Thymus (tissue), 11 donors: ENCODE measurements around the gene IRX3. TPM values are rescaled to one million over a fixed set of nuclear protein-coding genes. Genes with fewer than 3 reads are reported as not detected.

ENCODE experiments used
- DNase-seq, 9 donors: peaks; one replicate each; pipeline ENCODE4 v3.0.0-alpha.2; 2013; ENCODE audit warnings: low spot score in 9 of 9, low read depth in 6 of 9, missing footprints in 1 of 9
- H3K27ac ChIP-seq, 2 donors: one replicate each; pipeline ENCODE4 v1.5.1; 2013; ENCODE audit warnings: control low read depth in 1 of 2, low read depth in 1 of 2, low read length in 1 of 2, mild to moderate bottlenecking in 1 of 2, moderate library complexity in 1 of 2
- H3K27me3 ChIP-seq, 2 donors: one replicate each; pipeline ENCODE4 v1.5.1; 2013; ENCODE audit warnings: low read length in 1 of 2; ENCODE audit not compliant: control insufficient read depth in 2 of 2, insufficient read depth in 1 of 2
- H3K36me3 ChIP-seq, 2 donors: one replicate each; pipeline ENCODE4 v1.5.1; 2013; ENCODE audit warnings: low read length in 1 of 2, mild to moderate bottlenecking in 1 of 2, moderate library complexity in 1 of 2; ENCODE audit not compliant: control insufficient read depth in 2 of 2, insufficient read depth in 2 of 2
- H3K4me1 ChIP-seq, 2 donors: one replicate each; pipeline ENCODE4 v1.5.1; 2013; ENCODE audit warnings: low read length in 2 of 2; ENCODE audit not compliant: control insufficient read depth in 2 of 2, insufficient read depth in 2 of 2
- H3K4me3 ChIP-seq, 2 donors: one replicate each; pipeline ENCODE4 v1.5.1; 2013; ENCODE audit warnings: low read length in 2 of 2, control low read depth in 1 of 2, mild to moderate bottlenecking in 1 of 2
- H3K9me3 ChIP-seq, 2 donors: one replicate each; pipeline ENCODE4 v1.5.1; 2013; ENCODE audit warnings: low read length in 1 of 2, mild to moderate bottlenecking in 1 of 2; ENCODE audit not compliant: control insufficient read depth in 2 of 2, insufficient read depth in 1 of 2
- WGBS: extraction: QIAGEN DNeasy Blood & Tissue Kit; methylation state at CpG from one replicate; pipeline ENCODE4 v1.1.7; 2013; 5-methylcytosine and 5-hydroxymethylcytosine counted together
- polyA plus RNA-seq: library from polyadenylated mRNA; stranded (reverse); fragments of 200-250 nt; gene quantifications from one replicate; pipeline ENCODE4 v1.2.3, GENCODE V29; 2013
- total RNA-seq: library from RNA; stranded (reverse); fragments of 120-200 nt; gene quantifications from one replicate; pipeline ENCODE4 v1.2.4, GENCODE V29; 2013
- donor health status: healthy.

Gene IRX3
- total and polyA plus RNA-seq, 2 donors, result 0.85 to 4.3 TPM

DNA sequence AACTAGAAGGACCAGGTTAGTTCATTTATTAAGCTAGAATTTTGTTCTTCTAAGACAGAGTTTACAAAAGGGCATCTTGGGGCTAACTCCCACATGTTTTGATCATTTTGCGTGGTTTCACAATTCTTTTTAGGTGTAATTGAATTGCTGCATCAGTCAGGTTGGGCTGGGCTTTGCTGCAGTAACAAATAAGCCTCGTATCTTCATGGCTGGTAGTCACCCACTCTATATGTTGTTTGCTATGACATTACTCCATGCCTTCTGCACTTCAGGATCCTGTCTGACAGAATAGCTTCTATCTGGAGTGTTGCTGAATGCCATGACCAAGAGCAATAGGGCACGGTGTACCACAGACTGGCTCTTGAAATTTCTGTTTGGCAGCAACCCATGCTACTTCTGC is 10.6 kb upstream of the IRX3 start:
- Histone ChIP-seq H3K27me3 (peaks cover 15 to 39% of the 10 kb centered on the region in 2 donors), H3K27ac (no peak overlapping the region), H3K4me3 (no peak overlapping the region), H3K4me1 (no peaks in the 10 kb centered on the region), H3K36me3 (no peaks in the 10 kb centered on the region), H3K9me3 (no peaks in the 10 kb centered on the region)
- DNase-seq, result no peak
- 91% methylated on average over 3 of the region's 3 CpGs for WGBS

DNA sequence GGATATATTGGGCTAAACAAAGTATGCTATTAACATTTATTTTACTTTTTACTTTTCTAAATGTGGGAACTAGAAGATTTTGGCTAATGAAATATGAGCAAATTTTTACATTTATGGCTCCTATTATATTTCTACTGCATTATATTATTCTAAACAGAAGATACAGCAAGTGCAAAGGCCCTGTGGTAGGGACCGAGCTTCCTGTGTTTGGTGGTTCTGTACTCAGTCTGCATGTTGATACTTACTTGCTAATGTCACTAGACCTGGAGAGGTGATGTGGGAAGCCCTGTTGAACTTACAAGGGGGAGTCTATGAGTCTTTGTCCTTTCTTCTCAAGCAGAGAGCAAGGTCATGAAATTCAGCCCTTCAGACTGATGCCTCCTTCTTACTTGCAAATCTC is 10.0 kb upstream of the IRX3 start:
- H3K4me3 ChIP-seq, result no peak overlapping the region
- WGBS, result 91% methylated on average over 1 of the region's 1 CpG
- DNase-seq, result no peak
- H3K27me3 ChIP-seq, result peaks cover 21 to 45% of the 10 kb centered on the region in 2 donors
- no peaks in the 10 kb centered on the region for H3K36me3 ChIP-seq
- H3K4me1 ChIP-seq, result no peaks in the 10 kb centered on the region
- H3K9me3 ChIP-seq, result no peaks in the 10 kb centered on the region
- no peak overlapping the region for H3K27ac ChIP-seq

DNA sequence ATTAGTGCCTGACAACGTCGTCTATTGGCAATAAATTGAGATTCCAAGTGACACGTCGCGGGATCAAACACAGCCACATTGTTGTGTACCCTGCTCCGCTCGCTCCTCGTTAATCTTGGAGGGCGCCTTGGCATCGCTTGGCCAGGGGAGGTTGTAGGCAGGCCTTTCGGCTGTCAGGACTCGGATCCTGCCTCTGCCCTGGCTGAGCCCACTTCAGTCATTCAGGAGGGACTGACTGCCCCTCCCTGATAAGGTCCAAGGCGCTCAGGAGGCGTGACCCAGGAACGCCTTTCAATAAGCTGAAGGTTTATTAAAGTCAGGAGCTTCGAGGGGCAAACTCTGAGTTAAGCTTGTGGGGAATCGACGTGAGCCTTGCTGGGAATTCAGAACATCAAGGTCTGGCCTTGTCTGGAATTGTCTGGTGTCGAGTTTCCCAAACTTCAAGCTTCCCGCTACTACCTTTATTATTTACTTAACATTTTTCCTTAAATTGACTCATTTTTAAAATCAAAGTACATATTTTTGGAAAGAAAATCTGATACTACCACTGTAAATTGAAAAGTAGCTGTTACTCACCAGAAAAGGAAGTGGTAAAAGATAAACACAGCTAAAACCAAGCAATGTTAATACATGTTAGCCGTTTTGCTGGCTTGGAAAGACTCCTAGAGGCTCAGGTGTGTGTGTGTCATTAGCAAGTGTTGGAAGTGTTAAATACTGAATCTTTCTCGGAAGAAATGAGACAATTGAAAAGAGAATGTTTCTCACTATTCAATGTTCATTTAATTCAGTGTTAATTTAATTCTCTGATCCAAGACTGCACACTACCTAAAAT is 5.3 kb upstream of the IRX3 start:
- Histone ChIP-seq H3K36me3 (no peaks in the 10 kb centered on the region), H3K4me3 (no peak overlapping the region), H3K27ac (no peak overlapping the region), H3K4me1 (peaks cover 0 to 9% of the 10 kb centered on the region in 2 donors), H3K9me3 (no peaks in the 10 kb centered on the region), H3K27me3 (peaks cover 60 to 81% of the 10 kb centered on the region in 2 donors)
- WGBS, result 18% methylated on average over 22 of the region's 22 CpGs
- no peak for DNase-seq

DNA sequence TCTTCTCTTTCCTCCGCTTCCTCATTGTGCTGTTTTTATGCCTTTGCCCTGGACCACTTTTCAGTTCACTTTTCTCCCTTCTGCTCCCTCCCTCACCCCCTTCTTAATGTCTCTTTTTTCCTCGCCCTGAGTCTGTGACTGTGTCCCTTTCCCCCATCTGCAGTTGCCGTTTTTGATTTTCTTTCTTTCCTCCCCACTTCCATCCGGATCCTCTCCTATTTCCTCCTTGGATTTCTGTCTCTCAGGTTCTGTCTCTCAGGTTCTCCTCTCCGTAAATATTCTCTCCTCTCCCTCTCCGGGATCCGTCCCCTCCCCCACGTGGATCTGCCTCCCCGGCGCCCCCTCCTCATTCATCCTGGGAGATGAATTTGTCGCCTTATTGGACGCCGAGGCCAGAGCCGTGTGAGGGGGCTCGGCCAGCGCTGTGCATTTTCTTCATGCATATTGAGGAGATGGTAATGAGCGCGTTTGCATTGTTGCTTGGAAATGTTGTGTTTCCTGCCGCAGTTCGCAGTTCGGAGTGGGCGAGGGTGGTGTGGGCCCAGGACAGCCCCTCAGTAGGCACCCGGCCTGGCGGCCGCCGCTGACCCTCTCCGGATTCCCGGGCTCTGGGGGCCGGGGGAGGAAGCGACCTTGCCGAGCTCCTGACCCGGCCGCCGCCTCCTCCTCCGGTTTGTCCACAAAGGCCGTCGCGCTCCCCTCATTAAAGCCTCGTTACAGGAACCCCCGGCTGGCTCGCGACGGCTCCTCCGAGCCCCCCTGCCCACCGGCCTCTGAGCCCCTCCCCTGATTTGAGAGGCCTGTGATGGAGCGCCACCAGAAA is 4.5 kb upstream of the IRX3 start:
- Histone ChIP-seq H3K9me3 (no peaks in the 10 kb centered on the region), H3K4me1 (peaks cover 0 to 12% of the 10 kb centered on the region in 2 donors), H3K4me3 (no peak overlapping the region), H3K36me3 (no peaks in the 10 kb centered on the region), H3K27ac (no peak overlapping the region), H3K27me3 (peaks cover 68 to 90% of the 10 kb centered on the region in 2 donors)
- WGBS, result 9% methylated on average over 46 of the region's 46 CpGs
- DNase-seq, result no peak

DNA sequence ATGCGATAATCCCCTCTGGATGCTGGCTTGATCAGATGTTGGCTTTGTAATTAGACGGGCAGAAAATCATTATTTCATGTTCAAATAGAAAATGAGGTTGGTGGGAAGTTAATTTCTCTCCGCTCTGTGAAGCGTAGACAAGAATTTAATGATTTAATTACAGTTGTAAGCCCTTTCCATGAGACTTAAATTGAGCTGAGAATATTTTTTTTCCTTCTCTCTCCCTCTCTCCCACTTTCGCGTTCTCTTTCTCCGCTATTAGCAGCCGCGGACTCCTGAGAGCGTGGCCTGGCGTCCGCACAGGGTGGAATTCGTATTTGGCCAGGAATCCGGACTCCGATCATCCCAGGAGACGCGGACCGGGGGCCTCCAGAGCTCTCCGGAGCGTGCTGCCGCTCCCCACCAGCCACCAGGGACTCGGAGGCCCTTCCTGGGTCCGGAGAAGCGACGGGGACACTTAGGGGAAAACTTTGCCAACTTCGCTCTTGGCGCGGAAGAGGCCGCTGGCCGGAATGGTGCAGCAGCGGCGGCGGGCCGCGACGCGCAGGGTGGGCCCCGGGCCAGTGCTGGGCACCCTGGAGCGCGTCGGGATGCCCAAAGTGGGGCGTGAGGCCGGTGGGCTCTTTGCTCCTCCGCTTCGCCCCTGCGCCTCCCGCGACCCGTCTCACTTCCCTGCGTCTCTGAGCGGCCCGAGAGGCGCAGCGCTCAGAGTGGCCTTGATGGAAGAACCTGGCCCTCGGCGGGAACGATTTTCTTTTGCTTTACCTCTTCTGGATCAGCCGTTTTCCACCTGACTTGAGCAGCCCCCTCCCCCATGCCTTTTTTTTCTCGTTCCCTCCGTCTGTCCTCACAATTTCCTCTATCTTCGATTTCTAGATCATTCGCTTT is 3.6 kb upstream of the IRX3 start:
- no peak for DNase-seq
- peaks cover 0 to 2% of the 10 kb centered on the region in 2 donors for H3K9me3 ChIP-seq
- H3K4me3 ChIP-seq, result no peak overlapping the region
- H3K4me1 ChIP-seq, result peaks cover 0 to 15% of the 10 kb centered on the region in 2 donors
- H3K36me3 ChIP-seq, result no peaks in the 10 kb centered on the region
- H3K27me3 ChIP-seq, result peaks cover 77 to 98% of the 10 kb centered on the region in 2 donors
- H3K27ac ChIP-seq, result no peak overlapping the region
- 8% methylated on average over 62 of the region's 62 CpGs for WGBS

DNA sequence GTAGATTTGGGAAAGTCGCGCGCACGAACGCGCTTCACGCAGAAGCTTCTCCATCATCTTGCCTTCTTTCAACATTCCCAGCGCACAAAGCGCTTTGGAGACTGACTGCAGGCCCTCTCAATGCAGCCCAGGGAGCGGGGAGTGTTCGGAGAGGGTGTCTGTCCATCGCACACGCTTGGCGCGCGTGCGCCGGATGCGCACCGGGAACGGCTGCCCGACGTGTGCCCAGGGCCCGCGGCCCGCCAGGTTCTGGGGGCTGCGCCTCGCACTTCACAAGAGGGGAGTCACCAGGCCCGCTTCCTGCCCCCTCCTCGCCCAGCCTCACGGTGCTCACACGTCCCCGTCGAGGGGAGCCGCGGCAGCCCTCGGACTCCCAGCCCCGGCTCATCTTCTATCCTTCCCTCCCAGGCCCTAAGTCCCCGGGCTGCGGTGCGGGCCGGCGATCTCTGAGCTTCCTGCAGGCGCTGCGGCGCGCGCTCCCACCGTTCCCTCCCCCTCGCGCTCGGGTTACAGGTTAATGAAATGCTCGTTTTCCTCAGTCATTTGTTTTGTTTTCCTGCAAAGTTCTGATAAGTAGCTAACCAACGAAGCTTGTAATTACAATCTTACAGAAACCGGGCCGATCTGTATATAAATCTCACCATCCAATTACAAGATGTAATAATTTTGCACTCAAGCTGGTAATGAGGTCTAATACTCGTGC is 2.8 kb upstream of the IRX3 start:
- H3K4me1 ChIP-seq, result peaks cover 0 to 15% of the 10 kb centered on the region in 2 donors
- no peaks in the 10 kb centered on the region for H3K36me3 ChIP-seq
- no peak overlapping the region for H3K27ac ChIP-seq
- H3K9me3 ChIP-seq, result peaks cover 0 to 7% of the 10 kb centered on the region in 2 donors
- DNase-seq, result no peak
- H3K27me3 ChIP-seq, result peaks cover 85 to 99% of the 10 kb centered on the region in 2 donors
- H3K4me3 ChIP-seq, result no peak overlapping the region
- 9% methylated on average over 57 of the region's 57 CpGs for WGBS

DNA sequence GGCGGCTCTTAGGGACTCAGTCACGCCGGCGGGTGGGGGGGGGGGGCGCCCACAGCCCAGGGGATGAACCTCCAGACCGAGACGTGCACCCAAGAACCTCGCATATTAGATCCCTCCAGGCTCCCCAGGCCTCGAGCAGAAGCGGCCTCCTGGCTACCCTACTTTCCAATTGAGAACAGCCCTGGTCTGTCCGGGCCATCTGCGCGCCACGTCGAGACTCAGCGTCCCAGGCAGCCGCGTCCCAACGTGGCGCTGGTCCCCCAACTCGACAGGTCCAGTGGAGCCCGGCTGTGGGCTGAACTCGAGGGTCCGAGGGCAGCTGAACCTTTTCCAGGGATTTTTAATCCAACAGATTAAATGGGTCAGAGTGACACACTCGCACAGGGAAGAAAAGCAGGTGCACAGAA is 2.3 kb upstream of the IRX3 start:
- Histone ChIP-seq H3K4me1 (peaks cover 0 to 15% of the 10 kb centered on the region in 2 donors), H3K36me3 (no peaks in the 10 kb centered on the region), H3K9me3 (peaks cover 0 to 7% of the 10 kb centered on the region in 2 donors), H3K27me3 (peaks cover 90 to 99% of the 10 kb centered on the region in 2 donors), H3K27ac (no peak overlapping the region), H3K4me3 (no peak overlapping the region)
- whole genome bisulfite sequencing, result 9% methylated on average over 25 of the region's 25 CpGs
- no peak for DNase-seq

DNA sequence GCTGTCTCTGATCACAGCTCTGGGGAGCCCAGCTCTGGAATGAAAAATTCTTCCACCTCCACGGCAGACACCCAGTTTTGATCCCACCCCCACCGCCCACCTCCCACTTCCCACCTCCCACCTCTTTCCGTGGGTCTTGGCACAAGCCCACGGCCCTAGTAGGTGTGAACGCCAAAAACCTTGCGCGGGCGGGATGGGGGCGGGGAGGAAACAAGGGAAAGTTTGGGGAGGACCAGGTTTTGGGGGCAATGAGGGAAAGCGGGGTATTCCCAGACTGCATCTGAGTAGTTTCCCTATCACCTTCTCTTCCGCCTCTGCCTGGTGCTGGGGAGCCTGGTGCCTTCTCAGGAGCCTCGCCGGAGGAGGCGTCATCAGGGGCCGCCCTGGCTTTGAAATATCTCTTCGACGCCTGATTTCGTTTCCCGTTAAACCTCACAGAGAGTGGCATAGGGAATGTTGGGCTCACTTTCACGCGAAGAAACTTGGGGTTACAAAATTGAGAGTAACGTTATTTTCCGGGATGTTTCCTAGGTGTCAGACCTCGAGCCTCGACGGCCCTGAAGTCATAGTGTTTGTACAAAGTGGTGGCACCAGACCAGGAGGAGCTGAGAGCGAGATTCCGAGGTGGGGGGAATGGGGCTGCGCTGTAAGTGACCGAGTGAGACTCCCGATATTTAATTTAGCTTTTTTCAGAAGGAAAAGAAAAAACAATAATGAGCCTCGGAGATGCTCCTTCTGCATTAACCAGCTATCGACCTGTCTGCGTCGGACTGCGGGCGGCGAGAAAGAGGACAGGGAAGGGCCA is 1.6 kb upstream of the IRX3 start:
- Histone ChIP-seq H3K36me3 (no peaks in the 10 kb centered on the region), H3K27ac (no peak overlapping the region), H3K4me1 (peaks cover 0 to 19% of the 10 kb centered on the region in 2 donors), H3K9me3 (peaks cover 0 to 7% of the 10 kb centered on the region in 2 donors), H3K4me3 (no peak overlapping the region), H3K27me3 (peaks cover 96 to 99% of the 10 kb centered on the region in 2 donors)
- 14% methylated on average over 38 of the region's 38 CpGs for WGBS
- DNase-seq, result no peak
